NCI-H526 (cell line): ENCODE data around the gene ACP7.
"Not testable (repeated sequence)": the region's sequence is repeated elsewhere in the genome, so short reads cannot be mapped to it uniquely, and the experiment has no call there.

Experiments used
- DNase-seq, 2 experiments: peaks; one replicate each; lab custom pipeline; 2025; lab: John Stamatoyannopoulos, UW

ACP7 gene

DNA sequence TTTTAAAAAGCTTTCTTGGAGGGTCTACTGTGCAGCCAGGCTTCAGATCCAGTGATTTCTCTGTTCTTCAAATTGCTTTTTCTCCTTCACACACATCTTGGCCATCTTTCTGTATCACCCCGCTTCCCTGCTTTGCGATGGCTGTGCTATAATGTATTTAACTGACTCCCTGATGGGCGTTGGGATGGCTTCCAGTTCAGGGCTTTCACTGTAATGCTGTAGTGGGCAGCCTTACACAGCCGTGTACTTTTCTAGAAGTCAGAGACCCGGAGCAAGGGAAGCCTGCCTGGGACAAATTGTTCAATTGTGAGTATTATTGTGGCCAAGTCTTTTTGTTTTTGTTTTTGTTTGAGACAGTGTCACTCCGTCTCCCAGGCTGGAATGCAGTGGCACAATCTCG lies 22.0 kb downstream of the ACP7 start:
- DNase-seq, result no peak

DNA sequence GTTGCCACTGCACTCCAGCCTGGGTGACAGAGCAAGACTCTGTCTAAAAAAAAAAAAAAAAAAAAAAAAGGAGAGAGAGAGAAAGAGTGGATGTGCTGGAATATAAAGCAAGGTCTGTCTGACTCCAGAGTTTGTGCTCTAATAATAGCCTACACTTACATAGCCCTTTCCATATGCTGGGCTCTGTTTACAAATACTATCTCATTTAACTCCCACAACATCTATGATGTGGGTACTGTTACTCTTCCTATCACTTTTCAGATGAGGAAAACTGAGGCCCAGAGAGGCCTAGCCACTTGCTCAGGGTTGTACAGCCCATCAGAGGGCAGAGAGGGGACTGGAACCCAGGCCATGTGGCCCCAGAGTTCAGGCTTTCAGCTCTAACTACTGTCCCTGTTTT lies 25.5 kb downstream of the ACP7 start:
- DNase-seq, result no peak

DNA sequence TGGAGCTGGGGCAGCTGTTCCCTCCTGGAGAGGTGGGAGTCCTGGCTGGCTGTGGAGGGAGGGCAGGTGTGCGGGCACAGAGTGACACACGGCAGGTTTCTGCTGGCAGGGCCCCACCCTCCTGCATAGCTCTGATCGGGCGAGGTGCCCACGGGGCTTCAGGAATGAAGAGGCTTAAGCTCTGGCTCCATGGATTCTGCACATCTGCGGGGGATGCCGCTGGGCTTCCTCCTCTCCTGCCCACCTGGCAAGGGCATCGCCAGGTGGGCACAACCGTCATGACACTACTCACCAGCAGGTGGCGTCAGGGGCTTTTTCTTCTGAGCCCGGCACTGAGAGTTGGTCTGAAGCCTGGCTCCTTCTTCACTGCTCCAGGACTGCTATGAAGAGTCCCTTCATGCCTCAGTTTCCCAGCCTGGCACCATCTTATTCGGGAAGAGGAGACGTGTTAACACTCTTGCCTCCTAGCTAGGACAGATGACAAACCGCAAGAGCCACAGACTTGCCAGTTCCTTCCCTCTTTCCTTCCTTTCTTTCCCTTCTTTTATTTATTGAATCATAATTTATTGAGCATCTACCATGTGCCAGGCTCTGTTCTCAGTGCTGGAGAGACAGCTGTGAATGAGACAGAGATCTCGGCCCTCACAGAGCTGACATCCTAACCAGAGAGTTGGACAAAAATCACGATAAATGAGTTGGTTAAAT lies 26.2 kb downstream of the ACP7 start:
- DNase-seq, result peak; percentile 54 to 87

DNA sequence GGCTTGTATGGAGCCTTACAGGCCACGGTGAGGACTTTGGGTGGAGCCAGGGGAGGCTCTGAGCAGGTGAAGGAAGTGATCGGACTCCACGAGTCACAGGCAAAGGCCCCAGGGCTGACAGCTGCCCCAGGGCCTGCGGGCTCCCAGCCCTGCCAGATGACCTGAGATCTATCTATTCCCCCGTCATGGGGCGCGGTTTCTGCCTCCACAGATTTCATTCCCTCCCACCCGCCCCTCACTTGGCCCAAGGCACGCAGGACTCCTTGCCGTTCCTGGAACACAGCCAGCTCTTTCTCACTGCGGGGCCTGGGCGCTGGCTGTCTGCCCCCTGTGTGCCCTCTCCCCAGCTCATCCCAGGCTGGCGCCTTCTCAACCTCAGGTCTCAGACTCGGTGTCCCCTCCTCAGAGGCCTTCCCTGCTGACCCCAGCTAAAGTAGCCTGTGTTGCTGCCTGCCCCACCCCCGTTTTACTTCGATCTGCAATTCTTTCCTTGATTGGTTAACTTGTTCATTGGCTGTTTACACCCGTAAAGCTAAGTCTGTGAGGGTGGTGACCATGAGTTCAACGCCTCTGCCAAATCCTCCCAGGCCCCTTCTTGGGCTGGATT lies 27.5 kb downstream of the ACP7 start:
- DNase-seq, result no peak

DNA sequence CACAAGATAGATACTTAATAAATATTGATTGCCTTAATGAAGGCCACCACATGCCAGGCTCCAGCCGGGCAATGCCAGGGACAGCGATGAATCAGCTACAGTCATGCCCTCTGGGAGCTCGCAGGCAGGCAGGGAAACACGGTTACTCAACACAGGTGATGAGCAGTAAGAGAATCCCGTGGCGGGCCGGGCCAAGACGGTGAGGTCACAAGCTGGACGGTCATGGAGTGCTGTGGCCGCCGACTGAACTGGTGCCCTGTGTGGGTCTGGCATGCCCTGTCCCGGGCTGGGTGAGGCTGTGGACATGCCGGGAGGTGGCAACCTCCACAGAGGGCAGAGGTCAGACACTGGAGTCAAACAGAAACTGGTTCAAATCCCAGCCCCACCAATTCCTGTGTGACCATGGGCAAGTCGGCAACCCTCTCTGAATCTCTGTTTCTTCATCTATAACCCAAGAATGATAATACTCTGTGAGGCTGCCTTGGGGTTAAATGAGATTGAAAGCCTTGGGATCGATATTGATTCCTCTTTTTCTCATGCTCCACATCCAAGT lies 28.2 kb downstream of the ACP7 start:
- no peak for DNase-seq

DNA sequence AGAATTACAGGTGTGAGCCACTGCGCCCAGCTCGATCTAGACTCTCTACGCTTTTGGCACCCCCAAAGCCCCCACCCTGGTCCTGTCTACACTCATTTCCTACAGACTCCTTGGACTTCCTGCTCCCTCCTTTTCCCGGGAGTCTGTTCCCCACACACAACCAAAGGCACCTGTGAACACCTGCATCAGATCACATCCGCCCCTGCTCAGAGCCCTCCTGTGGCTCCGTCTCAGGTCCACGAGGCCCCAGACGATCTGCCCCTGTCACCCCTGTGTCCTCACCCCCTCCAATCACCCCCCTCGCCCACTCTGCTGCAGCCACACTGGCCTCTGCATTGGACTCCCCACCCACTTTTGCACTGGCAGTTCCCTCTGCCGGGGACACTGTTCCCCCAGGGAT lies 29.0 kb downstream of the ACP7 start:
- no peak for DNase-seq

DNA sequence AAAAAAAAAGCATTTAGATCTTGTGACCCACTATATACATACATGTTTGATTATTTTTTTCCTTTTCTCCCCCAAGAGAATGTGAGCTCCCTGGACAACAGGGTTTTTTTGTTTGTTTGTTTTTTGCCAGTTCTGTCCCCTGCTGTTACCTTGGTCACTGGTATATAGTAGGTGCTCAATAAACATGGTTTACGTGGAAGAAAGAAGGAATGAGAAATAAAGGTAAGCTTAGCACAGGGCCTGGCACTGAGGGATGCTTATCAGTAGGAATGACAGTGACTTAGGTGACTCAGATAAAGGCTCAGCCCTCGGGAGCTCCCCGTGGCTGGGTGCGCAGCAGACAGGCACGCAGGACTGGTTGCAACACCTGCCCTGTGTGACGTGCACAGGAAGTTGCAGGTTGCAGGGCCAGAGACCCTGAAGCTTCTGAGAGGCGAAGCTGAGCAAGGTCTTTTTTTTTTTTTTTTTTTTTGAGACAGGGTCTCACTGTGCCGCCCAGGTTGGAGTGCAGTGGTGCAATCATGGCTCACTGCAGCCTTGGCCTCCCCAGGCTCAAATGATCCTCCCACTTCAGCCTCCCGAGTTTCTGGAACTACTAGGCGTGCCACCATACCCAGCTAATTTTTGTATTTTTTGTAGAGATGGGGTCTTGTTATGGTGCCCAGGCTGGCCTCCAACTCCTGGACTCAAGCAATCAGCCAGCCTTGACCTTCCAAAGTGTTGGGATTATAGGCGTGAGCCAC lies 31.1 kb downstream of the ACP7 start:
- no peak for DNase-seq

DNA sequence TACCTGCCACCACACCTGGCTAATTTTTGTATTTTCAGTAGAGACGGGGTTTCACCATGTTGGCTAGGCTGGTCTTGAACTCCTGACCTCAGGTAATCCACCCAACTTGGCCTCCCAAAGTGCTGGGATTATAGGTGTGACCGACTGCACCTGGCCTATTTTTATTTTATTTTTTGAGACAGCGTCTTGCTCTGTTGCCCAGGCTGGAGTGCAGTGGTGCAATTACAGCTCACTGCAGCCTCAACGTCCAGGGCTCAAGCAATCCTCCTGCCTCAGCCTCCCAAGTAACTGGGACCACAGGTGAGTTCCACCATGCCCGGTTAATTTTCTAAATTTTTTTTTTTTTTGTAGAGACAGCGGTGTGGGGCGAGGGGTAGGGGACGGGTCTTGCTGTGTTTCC lies 32.9 kb downstream of the ACP7 start:
- not testable (repeated sequence) for DNase-seq

DNA sequence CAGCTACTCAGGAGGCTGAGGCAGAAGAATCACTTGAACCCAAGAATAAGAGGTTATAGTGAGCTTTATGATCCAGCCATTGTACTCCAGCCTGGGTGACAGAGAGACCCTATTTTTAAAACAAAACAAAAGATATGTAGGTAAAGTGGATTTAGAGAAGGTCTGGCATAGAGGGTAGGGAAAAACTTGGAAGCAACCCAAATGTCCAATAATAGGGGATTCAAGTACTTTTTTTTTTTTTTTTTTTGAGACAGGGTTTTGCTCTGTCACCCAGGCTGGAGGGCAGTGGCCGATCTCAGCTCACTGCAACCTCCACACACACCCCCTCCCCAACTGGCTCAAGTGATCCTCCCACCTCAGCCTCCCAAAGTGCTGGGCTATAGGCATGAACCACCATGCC lies 35.7 kb downstream of the ACP7 start:
- DNase-seq, result no peak

DNA sequence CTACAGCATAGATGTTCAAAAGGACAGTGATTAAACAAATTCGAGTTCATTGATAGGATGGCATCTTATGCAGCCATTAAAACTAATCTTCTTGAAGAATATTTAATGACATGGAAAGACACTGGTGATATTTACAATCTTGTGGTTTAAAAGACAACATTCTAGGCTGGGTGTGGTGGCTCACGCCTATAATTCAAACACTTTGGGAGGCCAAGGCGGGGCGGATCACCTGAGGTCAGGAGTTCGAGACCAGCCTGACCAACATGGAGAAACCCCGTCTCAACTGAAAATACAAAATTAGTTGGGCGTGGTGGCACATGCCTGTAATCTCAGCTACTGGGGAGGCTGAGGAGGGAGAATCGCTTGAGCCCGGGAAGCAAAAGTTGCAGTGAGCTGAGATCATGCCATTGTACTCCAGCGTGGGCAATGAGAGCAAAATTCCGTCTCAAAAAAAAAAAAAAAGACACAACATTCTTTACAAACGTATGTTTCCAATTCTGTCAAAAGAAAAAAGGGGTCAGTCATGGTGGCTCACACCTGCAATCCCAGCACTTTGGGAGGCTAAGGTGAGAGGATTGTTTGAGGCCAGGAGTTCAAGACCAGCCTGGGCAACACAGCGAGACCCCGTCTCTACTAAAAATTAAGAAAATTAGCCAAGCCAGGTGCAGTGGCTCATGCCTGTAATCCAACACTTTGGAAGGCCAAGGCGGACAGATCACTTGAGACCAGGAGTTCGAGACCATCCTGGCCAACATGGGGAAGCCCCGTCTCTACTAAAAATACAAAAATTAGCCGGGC lies 39.0 kb downstream of the ACP7 start:
- DNase-seq, result no peak

DNA sequence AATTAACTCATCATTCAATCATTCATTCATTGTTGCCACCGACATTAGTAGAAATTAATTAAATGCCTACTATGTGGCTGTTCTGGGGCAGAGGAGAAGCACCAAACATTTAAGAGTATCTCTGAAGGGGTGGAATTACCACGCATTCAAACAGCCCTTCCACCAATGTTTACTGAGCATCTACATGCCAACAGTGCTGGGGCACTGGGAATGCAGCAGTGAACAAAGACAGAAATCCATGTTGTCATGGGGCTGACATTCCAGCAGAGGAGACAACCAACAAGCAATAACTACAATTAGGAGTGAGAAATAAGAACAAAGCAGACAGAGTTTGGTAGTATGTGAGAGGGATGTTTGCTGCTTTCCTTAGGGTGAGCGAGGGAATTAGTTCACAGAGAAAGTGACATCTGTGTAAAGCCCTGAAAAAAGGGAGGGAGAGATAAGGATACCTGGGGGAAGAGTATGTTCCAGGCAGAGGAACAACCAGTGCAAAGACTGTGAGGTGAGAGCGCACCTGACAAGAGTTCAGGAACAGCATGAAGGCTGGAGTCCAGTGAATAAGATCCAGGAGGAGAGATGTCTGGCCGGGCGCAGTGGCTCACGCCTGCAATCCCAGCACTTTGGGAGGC lies 40.1 kb downstream of the ACP7 start:
- DNase-seq, result no peak

DNA sequence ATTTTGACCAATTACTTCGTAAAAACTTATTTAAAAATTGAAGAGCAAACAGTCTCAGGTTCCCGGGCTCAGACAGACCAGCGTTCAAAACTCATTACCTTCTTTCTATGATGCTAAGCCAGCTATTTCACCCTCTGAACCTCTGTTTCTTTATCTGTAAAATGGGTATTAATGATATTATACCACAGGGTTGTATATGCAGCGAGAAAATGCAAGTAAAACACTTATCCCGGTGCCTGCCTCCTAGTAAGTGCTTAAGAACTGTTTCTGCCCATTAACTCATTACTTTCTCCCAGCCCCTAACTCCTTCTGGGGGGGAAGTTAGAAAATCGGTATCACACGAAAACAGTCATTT lies 41.0 kb downstream of the ACP7 start:
- DNase-seq, result no peak

DNA sequence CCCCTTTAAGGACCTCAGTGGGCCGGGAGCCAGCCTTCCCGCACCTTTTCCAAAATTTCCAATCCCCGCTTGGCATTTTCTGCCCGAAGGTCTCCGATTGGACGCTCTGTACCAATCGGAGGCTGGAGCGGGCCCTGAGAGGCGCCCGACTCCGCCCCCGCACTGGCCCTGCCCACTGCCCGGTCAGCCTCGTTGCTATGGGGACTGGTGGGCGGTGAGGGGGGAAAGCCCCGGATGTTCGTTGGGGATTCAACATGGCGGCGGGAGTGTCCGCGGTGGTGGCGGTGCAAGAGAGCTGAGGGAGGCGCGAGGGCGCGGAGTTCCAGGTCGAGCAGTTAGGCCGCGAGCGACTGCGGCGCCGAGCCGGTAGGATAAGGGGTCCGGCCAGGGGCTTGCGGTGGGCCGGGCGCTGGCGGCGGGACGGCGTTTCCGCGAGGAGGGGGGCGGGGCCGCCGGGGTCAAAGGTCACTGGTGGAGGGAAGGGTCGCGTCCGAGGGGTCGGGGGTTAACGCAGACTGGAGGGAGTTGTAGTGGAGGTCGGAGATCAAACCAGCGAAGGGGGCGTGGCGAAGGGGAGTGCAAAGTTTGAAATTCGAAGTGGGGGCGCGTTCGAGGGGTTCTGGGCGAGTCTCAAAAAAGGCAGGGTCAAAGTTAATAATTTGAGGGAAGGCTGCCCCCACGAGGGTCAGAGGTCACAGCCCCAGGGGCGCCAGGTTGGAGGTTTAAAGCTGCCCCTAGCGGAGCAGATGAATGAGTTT lies 41.6 kb downstream of the ACP7 start, which contains the start of gene PAK4:
Gene PAK4, plus strand, starts transcription at position 233 of the 758 bp plus-strand sequence. CDS start 43,768 bp downstream, outside the sequence.
- peak; percentile 97 to 99 for DNase-seq

DNA sequence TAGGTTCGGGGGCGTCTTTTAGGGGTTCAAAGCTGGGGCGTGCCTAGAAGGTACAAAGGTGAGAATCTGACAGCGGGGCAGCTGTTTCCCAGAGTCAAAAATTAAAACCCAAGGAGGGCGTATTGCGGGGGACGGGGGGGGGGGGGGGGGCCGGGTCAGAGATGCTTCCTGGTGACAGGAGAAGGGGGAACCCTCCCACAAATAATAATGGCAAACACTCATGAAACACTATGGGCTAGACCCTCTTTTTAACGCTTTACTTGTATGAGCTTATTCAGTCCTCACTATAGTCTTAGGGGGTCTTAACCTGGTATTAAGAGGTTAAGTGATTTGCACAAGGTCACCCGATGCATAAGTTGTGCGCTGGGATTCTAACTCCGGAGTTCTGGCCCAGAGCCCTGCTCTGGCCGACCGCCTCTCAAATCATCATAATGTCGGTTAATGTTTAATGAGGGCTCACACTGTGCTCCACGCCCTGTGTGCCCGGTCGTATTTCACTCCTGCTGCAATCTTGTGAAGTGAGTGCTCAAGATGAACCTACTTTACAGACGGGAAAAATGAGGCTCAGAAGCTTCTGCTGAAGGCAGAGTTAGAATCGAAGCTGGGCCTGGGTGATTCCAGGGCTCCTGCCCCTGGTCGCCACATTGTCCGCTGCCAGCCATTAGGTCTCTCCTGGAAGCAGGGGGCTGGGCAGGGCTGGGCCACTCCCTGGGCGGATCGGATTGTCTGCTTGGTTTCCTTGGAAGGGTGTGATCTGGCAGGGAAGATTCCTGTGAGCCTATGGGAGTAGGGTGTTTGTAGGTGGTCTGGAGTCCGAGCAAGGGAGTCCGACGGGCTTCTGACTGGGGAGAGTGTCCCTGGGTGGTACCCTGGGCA lies 42.4 kb downstream of the ACP7 start:
- DNase-seq, result peak; percentile 62 to 85

DNA sequence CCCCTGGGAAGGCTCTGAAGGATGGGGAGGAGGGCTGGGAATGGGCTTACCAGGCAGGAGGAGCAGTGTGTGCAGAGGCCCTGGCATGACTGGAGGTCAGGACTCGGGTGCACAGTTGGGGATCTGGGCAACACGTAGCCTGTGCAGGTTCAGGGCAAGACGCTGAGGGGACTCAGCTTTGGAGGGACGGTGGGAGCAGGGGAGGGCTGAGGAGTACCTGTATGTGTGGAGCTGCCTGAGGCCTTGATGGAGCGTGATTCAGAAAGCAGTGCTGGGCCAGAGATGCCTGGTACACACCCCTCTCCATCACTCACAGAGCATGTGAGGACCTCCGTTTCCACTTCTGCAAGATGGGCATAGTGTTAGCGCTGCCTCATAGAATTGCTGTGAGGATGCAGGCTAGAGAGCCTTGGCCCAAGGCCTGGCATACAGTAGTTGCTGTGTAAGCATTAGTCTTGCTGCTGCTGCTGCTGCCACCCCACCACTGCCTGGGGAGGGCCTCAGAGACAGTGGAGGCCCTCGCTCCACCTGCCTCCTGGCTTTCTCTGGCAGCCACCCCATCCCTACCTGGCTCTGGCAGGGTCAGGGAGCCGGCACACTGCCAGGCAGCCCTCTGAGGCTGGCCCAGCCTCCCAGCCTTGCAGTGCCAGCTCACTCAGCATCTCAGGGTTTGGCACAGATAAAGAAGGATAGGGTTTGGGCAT lies 43.8 kb downstream of the ACP7 start:
- no peak for DNase-seq

DNA sequence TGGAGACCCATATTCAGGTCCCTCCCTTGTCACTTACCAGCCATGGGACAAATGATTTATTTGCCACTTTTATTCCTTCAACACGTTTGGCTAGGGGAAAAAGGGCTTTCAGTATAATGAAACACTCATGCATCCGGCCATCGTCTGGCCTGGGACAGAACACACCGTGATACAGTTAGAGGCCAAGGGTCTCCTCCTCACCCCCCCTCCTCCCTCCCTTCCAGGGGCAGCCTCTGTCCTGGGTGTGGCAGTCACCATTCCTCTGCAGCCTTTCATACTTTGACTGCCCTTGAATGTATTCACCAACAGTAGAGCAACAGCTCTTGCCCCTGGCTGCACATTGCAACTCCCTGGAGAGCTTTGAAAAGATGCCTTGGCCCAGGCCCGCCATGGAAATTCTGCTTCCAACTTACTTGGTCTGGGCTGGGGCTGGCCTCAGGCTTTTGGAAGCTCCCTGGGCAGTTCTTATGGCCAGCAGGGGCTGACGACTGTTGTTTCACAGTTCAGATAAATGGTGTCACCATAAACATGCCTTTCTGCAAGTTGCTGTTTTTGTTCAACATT lies 44.4 kb downstream of the ACP7 start:
- no peak for DNase-seq

DNA sequence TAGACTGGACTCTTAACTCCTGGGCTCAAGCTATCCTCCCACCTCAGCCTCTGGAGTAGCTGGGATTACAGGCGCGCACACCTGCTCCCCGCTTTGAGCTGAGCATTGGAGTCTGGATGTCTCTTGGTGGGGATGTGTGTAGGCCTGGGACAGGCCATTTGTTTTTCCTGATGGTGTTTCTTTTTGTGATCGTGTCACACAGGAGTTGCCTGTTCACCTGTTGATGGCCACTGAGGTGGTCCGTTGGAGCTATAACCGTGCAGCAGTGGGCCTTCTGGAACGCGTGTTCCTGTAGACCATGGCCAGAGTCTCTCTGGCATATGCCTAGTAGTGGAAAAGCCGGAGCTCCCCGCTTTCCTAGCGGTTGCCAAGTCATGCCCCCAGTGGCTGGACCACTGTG lies 44.9 kb downstream of the ACP7 start:
- DNase-seq, result no peak

DNA sequence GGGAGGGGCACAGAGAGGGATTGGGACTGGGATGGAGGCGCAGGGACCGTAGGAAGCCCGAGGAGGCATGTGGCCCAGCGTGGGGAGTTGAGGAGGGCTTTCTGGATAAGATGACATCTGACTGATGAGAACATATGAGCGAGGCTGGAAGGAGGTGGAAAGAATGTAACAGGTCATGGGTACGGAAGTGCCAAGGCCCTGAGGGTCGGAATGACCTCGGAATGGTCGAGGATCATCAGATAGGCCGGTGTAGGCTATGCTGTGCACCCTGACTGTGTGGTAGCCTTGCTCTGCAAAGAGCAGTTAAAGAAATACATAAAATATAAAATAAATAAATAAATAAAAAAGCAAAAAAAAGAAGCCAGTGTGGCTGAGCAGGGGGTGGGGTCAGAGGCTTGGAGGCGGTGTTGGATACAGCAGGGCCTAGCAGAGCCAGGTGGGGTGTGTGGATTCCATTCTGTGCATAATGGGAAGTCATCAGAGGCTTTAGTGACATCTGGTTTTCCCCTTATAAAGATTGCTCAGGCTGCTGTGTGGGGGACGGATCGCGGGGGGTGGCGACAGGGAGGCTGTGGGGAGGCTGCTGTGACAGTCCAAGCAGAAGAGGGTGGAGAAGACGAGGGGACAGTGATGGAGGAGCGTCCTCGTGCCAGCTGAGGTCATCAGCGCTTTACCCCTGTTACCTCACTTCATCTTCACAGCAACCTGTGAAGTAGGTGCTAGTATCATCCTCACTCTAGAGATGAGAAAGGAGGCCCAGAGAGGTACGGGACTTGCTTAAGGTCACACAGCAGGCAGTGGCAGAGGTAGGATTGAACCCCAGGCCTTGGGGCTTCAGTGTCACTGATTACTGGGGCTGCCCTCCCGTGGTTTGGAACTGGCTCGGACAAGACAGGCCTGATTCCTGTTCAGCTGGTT lies 46.4 kb downstream of the ACP7 start:
- DNase-seq, result no peak
